HG02642 (cell line): Measurements from ENCODE around the gene SPEF2.

Experiments used
- ATAC-seq: cut with Tn5 transposase; IDR thresholded peaks from one replicate; pipeline ENCODE4 v1.9.1; 2021; ENCODE audit warnings: mild to moderate bottlenecking; ENCODE audit not compliant: unreplicated experiment, poor library complexity

The SPEF2 gene

DNA sequence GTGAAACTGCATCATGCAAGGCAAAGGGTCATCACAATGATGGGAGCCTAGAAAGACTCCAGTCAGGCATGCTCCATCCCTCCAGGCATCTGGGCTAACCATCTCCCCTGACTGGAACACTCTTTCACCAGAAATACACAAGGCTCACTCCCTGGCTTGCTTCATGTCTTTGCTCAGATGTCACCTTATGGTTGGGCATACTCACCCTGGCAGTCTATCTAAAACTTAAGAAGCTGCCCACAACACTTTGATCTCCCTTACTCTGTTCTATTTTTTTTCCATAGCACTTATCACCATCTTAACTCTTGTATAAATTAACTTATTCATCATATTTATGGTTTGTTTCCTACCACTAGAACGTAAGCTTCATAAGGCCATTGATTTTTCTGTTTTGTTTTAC, 90.0 kb downstream of the SPEF2 start:
- no peak for ATAC-seq

DNA sequence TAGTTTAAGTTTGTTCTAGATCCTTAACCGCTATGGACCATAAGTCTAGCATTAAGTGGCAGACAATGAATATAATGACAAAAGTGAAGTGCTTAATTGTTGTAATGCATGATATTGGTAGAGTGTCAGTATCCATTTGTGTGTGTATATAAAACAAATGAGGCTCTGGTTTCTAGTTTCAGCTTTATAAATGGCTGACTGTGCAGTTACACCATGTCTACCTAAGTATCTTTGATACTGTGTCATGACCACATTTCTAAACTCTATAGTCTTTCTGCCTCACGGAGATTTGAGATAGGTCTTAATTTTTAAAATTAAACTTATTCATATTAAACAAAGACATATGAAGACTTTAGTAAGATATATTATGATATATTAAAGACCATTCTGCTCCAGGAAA, 92.0 kb downstream of the SPEF2 start:
- ATAC-seq, result no peak

GRCh38 chr5:35717718-35718117, 100.1 kb downstream of the SPEF2 start:
- ATAC-seq, result no peak

- no peak for ATAC-seq
Measured at GRCh38 chr5:35735718-35736117, 118.1 kb downstream of the SPEF2 start.

GRCh38 chr5:35736280-35736679, 118.6 kb downstream of the SPEF2 start:
- ATAC-seq, result no peak

GRCh38 chr5:35741126-35741716, 123.6 kb downstream of the SPEF2 start:
- no peak for ATAC-seq

DNA sequence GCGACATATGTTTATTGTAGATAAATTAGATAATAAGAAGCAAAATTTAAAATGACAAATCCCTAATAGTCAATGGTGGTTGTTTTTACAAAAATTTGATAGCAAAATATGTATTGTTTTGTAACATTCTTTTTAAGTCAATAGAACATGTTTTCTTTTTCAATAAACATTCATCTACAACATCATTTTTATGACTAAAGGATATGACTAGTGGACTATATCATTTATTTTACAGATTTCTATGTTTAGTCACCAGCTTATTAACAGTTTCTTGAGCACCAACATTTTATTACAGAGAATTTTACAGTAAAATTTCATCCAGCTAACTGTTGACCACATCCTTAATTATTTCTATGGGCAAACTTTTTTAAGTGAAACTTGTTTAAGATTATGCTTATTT, 124.3 kb downstream of the SPEF2 start:
- ATAC-seq, result no peak

DNA sequence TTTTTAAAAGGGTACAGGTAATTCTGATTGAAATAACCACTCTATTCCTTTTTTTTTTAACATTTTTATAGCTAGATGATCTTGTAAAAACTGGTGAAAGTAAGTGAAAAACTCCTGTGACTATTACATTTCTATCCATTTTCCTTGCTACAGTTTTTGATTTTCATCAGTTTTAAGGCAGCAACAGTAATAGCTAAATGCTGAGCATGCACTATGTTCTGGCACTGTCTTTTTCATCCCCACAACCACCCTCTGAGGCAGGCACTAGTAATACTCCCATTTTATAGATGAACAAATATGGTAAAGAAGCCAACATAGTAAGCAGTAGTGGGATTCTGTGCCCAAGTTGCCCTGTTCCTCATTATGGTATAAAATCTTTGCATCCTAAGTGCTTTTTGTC, 126.0 kb downstream of the SPEF2 start:
- no peak for ATAC-seq

- no peak for ATAC-seq
Measured at GRCh38 chr5:35745193-35745592, 127.5 kb downstream of the SPEF2 start.

DNA sequence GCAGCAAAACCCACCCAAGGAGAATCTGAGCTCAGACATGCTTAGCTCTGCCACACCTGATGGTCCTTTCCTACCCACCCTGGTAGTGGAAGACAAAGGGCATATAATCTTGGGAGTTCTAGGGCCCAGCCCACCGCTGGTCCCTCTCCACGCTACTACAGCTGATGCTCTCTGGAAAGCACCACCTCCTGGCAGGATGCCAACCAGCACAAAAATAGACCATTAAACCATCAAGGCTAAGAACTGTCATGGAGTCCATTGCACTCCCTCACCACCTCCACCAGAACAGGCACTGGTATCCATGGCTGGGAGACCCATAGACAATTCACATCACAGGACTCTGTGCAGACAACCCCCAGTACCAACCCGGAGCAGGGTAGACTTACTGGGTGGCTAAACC, 128.0 kb downstream of the SPEF2 start:
- ATAC-seq, result no peak

DNA sequence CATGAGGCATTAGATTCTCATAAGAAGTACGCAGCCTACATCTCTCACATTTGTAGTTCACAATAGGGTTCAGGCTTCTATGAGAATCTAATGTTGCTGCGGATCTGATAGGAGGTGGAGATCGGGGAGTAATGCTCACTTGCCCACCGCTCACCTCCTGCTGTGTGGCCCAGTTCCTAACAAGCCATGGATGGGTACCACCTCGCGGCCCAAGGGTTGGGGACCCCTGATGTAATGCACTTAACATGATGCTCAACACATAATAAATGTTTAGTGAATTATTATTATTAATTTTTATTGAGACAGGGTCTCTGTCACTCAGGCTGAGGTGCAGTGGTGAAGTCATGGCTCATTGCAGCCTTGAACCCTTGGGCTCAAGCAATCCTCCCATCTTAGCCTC, 134.3 kb downstream of the SPEF2 start:
- no peak for ATAC-seq

- ATAC-seq, result no peak
Measured at GRCh38 chr5:35753500-35753899, 135.8 kb downstream of the SPEF2 start.

DNA sequence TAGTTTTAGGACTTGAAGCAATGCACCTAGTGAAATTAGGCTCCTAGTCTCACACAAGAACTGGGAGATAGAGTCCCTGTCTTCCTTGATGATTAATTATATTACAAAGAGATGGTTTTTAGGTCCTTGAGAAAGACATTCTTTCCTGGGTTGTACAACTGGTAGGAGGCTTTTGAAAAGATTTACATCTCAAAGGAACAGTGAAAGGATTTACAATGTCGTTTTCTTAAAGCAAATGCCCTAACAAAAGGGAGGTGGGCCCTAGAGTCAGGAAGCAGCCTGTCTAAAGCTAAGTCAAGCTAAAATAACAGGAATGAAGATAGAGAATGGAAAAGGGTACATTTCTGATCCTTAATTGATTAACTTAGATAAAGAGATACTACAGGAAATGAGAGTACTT, 136.8 kb downstream of the SPEF2 start:
- no peak for ATAC-seq

DNA sequence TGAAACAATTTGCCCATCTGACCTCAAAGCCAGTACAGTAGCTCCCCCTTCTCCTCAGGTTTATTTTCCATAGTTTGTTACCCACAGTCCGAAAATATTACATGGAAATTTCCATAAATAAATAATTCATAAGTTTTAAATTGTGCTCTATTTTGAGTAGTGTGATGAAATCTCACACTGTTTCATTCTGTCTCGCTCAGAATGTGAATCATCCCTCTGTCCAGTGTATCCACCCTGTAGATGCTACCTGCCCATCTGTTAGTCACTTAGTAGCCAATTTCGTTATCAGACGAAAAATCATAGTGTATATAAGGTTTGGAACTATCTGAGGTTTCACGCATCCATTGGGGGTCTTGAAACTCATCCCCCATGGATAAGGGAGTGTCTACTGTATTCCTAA, 138.3 kb downstream of the SPEF2 start:
- ATAC-seq, result no peak

DNA sequence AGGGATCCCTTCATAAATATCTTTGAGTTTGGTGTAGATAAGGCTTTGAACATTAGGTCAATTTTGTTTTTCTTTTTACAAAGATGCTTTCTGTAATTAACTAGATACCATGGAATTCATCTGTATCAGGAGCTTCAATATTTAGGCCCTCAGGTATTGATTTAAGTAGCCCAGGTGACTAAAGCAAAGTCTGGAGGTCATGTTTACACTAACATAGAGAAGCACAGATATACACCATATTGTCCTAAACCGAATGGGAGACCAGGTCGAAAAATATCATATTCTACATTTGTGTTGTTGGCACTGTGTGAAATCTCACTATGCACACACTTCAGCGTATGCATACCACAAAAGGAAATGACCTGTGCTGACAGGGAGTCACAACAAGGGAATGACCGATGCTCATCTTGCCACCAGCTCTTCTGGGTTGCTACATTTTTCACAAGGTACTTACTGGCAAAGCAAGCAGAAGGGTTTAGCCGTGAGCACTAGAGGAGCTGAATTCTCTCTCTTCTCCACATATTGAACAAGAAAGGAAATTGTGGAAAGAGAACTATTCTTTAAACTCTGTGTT, 140.6 kb downstream of the SPEF2 start:
- ATAC-seq, result no peak

DNA sequence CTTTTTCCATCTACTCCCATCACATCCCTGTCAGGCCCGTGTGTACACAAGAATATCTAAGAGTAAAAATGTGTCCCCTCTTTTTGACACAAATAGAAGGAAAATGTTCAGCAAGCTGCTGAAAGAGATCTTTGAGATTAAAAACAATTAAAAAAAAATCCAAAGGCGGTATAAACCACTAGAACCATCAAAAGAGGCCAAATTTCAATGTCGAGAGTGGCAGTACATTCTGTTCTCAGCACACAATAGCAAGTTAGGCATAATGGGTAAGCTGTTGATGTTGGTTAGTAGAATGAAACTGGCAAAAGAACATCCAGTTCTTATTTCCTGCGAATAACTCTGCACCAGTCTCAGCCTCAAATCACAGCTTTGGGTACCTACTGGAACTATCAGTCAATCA, 143.9 kb downstream of the SPEF2 start:
- ATAC-seq, result no peak

- no peak for ATAC-seq
Measured at GRCh38 chr5:35762368-35762767, 144.7 kb downstream of the SPEF2 start.

- ATAC-seq, result no peak
Measured at GRCh38 chr5:35765921-35766320, 148.3 kb downstream of the SPEF2 start.

DNA sequence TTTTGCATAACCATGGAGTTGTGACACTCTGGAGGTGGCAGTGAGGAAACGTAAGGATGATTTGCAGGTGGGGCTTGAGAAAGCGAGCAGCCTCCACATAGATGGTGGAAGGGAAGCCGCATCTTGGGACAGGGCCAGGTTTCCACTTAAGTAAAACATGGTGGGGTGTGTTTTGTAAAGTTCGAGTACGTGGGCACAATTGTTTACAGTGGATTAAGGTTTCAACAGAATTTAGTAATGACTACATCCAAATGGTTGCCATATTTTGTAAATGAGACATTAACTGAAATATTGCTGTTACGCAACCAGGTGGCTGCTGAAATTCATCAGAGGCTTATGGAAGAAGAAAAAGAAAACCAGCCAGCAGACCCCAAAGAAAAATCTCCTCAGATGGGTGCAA, 153.6 kb downstream of the SPEF2 start:
- ATAC-seq, result no peak

DNA sequence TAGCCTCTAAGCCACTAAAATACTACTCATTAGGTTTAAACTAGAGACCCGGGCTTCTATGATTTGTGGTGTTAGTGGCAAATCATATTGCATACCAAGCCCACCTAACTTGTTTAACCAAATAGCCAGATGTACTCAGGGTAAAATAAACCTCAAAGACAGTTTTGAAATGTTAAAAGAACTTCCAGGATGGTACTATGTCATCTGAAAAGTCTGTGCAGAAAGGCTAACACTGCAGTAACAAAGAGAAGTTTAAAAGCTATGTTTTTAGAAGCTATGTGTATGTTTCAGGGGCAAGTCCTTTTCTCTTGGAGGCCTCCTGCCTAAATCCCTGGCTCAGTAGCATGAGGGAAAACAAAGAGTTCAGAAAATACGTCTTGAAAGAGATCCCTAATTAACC, 154.2 kb downstream of the SPEF2 start:
- ATAC-seq, result no peak

DNA sequence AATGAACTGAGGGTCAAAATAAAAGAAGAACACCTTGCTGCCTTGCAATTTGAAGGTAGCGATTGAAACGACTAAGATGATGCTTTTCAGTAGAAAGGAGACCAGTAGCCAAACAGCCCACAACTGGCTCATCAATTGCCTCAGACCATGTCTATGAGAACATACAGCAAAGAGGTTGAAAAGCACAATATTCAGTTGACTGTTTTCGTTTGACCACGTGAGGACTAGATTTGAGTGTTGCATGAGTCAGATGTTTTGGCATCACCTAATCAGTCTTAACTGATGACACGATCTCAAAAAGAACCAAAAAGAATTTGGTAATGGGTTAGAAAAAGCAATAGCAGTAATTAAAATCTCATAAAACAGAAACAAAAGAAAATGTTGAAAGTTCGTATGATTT, 156.3 kb downstream of the SPEF2 start:
- no peak for ATAC-seq

- no peak for ATAC-seq
Measured at GRCh38 chr5:35776757-35777156, 159.1 kb downstream of the SPEF2 start.
